Measurements from ENCODE around the gene ANG.
A peak's percentile ranks its signal among the peaks of the same experiment; 100 is the strongest.
"Not testable (repeated sequence)": the region's sequence is repeated elsewhere in the genome, so short reads cannot be mapped to it uniquely, and the experiment has no call there.

The ANG gene

DNA sequence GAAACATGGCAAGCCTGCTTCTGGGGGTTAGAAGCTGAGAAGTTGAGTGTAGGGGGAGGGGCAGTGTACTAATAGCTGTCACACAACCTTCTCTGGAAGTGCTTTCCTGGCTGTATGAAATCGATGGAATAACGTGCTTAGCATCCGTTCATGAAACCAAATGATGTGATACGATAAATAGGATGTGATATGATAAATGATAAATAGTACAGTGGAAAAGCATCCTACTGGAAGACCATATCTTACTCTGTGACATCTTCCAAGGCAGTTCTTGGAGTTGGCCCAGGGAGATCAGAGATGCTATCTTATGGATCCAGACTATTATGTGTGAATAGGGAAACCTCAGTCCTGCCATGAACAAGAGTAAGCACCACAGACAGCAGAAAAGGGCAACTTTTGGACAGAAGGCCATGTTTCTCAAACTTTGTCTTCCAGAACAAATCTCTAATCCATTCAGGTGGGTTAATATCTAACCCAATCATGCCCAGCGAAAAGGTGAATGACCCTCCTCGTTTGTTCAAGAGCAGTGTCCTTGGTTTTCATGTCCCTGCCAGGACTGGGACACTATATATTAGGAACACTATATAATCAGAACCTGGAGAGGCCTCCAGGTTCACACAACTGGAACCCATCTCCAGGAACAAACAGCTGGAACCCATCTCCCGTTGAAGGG, at the start of gene ANG:
TSS of gene ANG (plus strand) at position 598 of the 673 bp plus-strand sequence. CDS start 4,801 bp downstream, outside the sequence.
- DNase-seq (ENCODE audit: low read depth), result no peak

DNA sequence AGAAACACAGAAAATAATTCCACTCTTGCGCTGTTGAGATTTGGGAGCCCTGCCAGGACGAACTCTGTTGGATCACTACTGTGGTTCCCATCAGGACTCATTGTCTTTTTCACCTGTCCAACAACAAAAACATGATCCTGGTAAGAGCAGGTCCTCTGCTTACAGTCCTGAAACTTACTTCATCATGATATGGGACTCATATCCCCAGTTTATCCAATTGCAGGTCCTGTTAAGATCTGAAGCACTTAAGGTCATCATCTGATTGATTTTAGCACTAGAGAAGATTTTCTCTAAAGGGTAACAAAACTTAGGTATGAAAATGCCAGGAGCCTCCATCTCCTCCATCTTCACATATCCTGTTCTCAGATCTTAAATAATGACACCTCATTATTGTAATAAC, 47.0 kb upstream of the ANG start, which contains the start of gene OR6S1:
TSS of gene OR6S1 (minus strand) at position 101 of the 400 bp plus-strand sequence. CDS start at position 101, 0 bp downstream.
- no peak for DNase-seq (ENCODE audit: low read depth)

DNA sequence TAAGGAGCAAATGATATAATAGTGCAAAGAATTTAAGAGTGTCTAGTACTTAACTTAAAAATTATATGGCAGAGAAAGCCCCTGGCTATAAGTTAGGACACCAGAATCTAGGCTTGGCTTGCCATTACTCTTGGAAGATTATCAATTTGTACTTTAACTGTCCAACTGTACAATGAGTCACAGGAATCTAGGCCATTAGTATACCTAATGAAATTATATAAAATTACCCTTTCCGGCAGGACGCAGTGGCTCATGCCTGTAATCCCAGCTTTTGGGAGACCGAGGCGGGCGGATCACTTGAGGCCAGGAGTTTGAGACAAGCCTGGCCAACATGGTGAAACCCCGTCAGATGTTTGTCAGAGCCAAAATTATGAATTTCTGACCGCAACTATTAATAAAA, 46.4 kb upstream of the ANG start:
- DNase-seq (ENCODE audit: low read depth), result no peak

DNA sequence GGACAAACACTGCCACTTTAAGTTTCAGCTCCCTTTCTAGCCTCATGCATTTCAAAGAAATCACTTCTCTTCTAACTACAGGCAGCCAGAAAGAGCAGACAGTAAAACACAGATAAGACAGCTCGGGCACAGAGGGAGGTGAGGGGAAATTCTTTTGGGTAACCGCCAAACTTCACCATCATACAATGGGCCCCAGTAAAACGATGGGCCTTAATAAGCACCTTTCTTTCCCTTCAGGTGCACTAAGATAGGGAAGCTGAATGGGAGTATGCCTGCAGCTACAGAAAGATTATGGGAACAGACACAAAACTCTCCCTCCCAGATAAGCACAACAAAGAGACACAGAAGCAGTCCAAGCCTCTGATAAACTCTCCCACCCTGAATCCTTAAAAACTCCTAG, 45.8 kb upstream of the ANG start:
- DNase-seq (ENCODE audit: low read depth), result not testable (repeated sequence)

DNA sequence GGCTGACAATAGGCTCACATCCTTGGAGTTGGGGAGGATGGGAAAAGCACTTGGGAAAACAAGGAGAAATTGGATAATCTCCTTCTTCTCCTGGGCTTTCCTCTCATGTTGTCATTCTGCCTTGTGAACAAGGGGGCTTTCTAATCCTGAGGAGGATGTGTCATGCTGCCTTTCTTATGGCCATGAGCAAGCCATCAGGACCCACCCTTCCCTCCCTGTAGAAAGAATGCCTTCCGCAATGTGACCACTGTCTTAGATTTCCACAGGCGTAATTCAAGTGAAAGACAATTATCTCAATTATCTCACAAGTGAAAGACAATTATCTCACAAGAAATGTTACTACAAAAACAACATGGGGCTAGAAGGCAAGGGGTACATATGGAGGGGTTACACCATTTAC, 44.0 kb upstream of the ANG start:
- DNase-seq (ENCODE audit: low read depth), result no peak

DNA sequence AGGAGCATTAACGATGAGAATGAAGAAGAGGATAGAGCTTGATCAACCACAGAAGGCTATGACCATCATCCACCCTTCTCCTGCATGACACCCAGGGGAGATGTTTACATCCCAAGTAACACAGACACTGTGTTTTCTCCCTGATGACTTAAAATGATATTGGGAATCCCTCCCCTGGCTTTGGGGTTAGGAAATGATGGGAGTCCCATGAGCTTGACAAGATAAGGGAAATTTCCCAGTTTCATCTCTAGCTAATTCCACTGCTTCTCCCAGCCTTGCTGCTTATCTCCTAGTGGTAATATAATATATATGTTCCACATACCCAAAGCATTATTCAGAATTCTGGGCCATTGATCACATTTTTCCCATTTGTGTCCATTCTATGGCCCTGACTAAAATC, 43.1 kb upstream of the ANG start:
- no peak for DNase-seq (ENCODE audit: low read depth)

DNA sequence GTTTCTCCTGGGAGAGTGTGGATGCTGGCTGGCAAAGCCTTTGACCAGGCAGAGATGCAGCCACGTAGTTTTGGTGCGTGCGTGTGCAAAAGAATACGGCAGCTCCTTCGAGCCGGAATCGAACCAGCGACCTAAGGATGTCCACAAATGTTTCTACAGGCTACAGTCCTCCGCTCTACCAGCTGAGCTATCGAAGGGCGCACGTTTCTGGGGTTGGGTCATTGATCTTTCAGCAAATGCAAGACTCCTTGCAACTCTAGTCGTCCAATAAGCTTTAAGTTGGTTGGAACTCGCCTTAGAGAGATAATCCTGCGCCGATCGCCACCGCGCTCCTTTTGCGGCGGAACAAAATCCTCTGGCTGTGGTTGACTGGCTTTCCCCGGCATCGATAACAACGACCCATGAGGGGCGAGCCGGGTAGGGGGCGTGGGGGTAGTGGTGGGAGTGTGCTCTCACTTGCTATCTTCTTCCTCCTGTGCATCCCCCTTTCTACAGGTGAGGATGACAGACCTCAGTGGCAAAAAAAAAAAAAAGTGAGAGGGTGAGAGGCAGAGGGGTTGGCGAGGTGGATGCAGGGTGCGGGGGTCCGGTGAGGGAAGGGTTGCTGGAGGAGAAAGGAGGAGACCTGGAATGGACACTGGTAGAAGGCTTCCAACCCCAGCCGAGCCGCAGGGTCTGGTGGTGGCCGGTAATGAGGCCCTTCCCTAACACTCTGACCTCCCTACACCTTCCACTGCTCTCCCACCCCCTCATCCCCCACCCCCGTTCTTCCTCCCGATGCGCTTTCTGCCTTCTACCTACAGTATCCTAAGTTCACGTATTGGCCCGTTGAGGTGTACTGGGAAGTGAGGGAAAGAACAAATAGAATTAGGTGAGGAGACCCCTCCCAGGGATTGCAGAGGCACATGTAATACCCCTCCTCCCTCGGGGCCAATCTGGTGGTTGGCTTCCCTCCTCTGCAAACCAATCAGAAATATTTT, 35.3 kb upstream of the ANG start:
- peak; percentile 17 for DNase-seq (ENCODE audit: low read depth)

DNA sequence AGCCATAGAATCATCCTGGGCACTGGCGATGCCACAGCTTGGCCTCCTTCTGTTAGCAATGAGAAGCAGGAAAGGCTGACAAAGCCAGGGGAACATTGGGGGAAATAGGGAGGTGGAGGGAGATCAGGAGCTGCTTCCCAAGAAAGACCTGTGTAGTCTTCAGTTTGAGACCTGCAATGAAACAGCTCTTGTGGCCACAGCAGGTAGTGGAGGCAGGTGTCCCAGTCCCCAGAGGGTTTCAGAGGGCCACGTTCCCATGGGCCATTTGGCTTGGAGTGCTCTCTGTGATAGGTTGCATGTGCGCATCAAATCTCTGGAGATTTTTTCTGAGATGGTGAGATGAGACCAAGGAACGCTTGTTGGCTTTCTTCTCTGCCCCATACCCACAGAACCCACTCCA, 32.7 kb upstream of the ANG start:
- no peak for DNase-seq (ENCODE audit: low read depth)

DNA sequence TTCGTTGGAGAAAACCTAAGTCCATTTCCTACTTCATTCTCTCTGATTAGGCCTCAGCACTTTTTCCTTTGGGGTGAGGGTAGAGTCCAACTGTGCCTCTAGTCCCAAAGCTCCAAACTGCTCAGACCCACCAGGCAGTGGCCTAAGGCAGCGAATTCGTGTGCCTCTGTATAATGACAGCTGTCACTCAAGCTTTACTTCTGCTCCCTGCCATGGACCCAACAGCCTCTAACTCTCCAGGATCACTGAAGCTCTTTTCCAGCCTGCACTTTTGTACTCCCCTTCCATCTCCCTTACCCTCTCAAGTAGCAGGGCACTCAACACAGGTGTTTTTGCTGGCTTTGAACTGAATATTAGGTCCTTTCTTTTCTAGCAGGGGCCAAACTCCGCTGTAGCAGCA, 32.3 kb upstream of the ANG start:
- no peak for DNase-seq (ENCODE audit: low read depth)

DNA sequence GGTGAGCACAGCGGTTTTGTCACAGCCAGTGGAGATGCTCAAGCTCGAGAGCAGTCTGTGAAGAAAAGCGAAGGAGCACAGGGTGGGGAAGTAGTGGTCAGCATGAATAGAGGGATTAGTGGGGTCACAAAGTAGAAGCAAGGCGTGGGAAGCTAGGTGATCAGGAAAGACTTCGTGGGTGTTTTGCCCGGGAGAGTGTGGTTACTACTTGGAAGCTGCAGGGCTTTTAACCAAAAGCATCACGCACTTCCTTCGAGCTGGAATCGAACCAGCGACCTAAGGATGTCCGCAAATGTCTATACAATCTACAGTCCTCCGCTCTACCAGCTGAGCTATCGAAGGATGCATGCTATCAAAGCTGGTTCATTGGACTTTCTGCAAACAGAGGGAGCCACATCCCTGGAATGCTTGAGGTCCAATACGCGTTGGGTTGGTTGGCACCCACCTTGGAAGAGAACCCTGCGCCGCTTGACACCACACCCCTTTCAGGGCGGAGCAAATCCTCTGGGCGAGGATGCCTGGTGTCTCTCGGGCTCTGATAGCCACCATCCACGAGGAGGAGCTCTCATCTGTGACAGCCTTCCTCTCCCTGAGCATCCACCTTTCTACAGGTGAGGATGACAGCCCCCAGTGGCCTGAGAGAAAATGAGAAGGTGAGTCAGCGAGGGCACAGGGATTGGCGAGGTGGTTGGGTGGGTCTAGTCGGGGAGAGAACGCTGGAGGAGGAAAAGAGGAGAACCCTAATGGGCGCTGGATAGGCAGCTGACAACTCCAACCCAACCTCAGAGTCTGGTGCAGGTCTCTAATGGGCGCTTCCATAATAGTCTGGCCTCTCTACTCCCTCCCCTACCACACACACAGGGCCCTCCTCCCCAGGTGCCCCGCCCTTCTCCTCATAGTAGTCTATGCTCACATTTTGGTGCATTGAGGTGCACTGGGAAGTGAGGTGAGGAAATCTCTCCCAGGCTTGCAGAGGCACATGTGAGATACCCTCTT, 31.1 kb upstream of the ANG start:
- DNase-seq (ENCODE audit: low read depth), result no peak

DNA sequence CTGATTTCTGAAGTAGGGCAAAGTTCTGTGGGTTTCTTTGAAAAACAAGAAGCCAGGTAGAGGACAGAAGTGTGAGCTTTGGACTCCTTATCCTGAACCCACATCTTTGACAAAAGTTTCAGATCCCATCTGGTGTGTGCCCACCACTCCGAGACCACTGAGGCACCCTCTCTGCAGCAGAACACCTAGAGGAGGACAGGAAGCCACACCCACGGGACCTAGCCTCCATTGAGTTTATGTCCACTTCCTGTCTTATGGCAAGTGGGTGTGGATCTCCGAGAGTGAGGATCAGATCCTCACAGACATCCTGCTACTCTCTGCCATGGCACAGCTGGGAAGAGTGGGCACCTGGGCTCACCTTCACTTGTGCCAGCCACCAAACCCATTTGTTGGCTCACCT, 30.3 kb upstream of the ANG start:
- DNase-seq (ENCODE audit: low read depth), result no peak

DNA sequence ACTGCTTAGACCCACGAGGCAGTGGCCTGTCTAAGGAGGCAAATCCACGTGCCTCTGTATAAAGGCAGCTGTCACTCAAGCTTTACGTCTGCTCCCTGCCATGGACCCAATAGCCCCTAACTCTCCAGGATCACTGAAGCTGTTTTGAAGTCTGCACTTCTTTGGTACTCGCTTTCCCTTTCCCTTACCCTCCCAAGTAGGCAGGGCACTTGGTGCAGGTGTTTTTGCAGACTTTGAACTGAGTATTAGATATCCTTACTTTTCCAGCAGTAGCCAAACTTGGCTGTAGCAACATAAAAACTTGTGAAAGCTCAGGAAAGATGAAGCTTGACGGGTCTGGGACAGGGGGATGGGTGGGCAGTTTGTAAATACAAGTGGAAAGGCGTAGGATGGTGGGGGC, 29.2 kb upstream of the ANG start:
- DNase-seq (ENCODE audit: low read depth), result no peak

DNA sequence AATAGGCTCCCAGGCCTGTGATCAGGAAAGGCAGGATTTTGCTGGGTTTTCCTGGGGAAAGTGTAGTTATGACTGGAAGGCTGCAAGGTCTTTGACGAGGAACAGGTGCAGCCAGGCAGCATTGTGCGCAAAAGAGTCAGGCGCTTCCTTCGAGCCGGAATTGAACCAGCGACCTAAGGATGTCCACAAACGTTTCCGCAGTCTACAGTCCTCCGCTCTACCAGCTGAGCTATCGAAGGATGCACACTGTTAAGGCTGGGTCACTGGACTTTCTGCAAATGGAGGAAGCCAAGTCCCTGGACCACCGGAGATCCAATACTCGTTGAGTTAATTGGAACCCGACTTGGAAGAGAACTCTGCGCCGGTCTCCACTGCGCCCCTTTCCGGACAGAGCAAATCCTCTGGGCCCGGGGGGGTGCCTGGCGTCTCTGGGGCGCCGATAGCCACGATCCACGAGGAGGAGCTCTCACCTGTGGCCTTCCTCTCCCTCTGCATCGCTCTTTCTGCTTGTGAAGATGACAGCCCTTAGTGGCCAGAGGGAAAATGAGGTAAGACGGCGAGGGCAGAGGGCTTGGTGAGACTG, 28.7 kb upstream of the ANG start:
- no peak for DNase-seq (ENCODE audit: low read depth)

DNA sequence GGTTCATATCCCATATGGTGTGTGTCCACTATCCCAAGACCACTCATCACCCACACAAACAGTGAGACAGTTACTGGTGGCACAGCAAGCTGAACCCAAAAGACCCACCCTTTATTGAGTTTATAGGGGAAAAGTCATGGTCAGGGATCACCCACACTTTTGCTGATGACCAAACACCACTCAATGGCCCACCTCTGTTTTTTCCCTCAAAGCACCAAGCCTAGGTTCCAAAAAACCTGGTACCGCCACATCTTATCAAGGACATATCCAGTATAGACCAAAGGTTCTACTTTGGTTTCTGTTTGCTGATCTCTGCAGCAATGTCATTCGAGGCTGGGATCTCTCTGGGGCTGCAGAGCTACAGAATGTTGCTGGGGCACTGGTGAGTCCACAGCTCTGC, 27.4 kb upstream of the ANG start:
- DNase-seq (ENCODE audit: low read depth), result no peak

DNA sequence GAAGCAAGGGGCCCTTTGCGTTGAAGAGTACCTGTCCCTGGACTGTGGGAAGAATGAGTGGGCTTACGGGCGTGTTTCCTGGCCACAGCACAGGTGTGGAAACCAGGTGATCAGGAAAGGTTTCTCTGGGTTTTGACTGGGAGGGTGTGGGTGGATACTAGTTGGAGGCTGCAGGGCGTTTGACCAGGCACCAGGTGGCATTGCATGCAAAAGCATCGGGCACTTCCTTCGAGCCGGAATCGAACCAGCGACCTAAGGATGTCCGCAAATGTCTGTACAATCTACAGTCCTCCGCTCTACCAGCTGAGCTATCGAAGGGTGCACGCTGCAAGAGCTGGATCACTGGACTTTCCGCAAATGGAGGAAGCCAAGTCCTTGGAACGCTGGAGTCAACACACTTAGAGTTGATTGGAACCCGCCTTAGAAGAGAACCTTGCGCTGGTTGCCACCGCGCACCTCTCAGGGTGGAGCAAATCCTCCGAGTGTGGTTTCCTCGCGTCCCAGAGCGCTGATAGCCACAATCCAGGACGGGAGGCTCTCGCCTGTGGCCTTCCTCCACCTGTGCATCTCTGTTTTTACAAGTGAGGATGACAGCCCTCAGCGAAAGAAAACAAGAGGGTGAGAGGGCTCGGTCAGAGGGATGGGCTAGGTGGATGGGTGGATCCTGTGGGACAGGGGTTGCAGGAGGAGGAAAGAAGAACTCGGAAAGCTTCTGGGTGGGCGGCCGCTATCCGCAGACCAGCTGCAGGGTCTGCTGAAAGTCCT, 25.4 kb upstream of the ANG start:
- peak; percentile 18 for DNase-seq (ENCODE audit: low read depth)

DNA sequence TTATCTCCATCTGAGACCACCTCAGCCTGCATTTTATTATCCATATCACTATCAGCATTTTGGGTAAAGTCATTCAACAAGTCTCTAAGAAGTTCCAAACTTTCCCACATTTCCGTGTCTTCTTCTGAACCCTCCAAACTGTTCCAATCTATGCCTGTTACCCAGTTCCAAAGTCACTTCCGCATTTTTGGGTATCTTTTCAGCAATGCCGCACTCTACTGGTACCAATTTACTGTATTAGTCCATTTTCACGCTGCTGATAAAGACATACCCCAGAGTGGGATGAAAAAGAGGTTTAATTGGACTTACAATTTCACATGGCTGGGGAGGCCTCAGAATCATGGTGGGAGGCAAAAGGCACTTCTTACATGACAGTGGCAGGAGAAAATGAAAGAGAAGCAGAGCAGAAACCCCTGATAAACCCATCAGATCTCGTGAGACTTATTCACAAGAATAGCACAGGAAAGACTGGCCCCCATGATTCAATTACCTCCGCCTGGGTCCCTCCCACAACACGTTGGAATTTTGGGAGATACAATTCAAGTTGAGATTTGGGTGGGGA, 22.1 kb upstream of the ANG start:
- not testable (repeated sequence) for DNase-seq (ENCODE audit: low read depth)

DNA sequence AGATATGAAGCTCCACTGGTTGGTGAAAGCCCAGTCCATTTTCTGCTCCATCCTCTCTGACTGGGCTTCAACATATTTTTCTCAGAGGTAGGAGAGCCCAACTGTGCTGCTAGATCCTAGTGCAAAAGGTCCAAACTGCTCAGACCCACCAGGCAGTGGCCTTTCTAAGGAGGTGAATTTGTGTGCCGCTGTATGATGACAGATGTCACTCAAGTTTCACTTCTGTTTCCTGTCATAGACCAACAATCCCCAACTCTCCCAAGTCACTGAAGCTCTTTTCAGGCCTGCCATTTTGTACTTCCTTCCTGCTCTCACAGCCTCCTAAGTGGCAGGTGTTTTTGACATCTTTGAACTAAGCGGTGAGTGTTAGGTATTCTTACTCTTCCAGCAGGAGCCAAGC, 20.6 kb upstream of the ANG start:
- DNase-seq (ENCODE audit: low read depth), result no peak

DNA sequence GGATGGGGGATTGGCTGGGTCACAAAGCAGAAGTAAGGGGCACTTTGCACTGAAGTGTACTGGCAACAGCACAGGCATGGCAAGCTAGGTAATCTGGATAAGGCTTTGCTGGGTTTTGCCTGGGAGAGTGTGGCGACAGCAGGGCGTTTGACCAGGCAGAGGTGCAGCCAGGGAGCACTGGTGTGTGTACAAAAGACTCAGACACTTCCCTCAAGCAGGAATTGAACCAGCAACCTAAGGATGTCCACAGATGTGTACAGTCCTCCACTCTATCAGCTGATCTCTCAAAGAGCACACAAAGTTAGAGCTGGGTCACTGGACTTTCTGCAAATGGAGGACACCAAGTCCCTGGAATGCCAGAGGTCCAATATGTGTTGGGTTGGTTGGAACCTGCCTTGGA, 19.6 kb upstream of the ANG start:
- no peak for DNase-seq (ENCODE audit: low read depth)

DNA sequence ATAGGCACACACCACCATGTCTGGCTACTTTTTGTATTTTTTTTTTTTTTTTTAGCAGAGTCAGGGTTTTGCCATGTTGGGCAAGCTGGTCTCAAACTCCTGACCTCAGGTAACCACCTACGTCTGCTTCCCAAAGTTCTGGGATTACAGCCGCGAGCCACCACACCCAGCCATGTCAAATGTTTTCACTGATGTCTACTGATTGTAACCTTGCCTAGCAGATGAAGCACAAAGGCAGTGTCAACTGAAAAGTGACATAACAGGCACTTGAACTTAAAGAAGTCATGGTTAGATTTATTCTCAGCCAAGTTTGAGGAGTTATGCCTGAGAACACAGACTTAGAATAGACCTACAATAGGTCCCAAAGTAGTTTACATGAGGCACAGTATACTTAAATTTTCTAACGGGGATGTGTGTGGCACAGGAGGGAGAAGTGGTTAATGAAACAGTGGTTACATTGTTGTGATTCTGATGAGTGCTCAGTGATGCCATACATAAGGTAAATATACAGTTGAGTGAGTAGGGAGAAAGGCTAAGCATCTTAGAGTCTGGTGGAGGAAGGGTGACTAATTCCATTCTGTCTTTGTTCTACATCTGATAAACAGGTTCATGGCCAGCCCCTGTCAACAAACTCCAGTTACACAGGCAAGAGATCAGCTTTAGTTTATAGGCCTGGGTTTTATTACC, 16.8 kb upstream of the ANG start:
- DNase-seq (ENCODE audit: low read depth), result no peak

DNA sequence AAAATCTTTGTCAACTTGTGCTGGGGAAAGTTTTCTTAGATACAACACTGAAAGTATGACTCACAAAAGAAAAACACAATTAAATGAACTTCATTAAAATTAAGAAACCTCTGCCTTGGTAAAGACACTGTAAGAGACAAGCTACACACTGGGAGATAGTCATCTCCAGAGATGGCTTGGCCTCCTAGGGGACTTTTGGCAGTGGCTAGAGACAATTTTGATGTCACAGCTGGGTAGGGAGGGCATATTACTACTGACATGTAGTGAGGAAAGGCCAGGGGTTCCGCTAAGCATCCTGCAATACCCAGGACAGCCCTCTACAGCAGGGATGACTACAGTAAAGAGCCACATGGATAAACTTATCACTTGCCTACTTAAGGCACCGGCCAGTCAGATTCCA, 12.9 kb upstream of the ANG start:
- DNase-seq (ENCODE audit: low read depth), result no peak

Data from stromal cell of bone marrow (primary cell).